Activated T-cell treated with anti-CD3 and anti-CD28 coated beads for 24 hours (primary cell): Measurements from ENCODE around the gene ARHGAP5.

ENCODE experiments used
- DNase-seq: peaks from one replicate; pipeline ENCODE4 v3.0.0-alpha.2; 2020; ENCODE audit warnings: low read depth

The ARHGAP5 gene

GRCh38 chr14:32075672-32076277 lies 1.3 kb upstream of the ARHGAP5 start:
- no peak for DNase-seq

- DNase-seq, result peak; percentile 82
Measured at GRCh38 chr14:32076278-32077080, 625 bp upstream of the ARHGAP5 start.

GRCh38 chr14:32078023-32078857 lies 1.1 kb downstream of the ARHGAP5 start:
- no peak for DNase-seq

GRCh38 chr14:32078858-32079216 lies 1.7 kb downstream of the ARHGAP5 start:
- DNase-seq, result no peak

GRCh38 chr14:32079264-32079663 lies 2.2 kb downstream of the ARHGAP5 start:
- DNase-seq, result no peak

GRCh38 chr14:32080001-32080510 lies 3.0 kb downstream of the ARHGAP5 start:
- no peak for DNase-seq

- no peak for DNase-seq
Measured at GRCh38 chr14:32081901-32082300, 4.8 kb downstream of the ARHGAP5 start.

- DNase-seq, result no peak
Measured at GRCh38 chr14:32083315-32083624, 6.2 kb downstream of the ARHGAP5 start.

- no peak for DNase-seq
Measured at GRCh38 chr14:32083789-32084188, 6.7 kb downstream of the ARHGAP5 start.

GRCh38 chr14:32085182-32085844 lies 8.2 kb downstream of the ARHGAP5 start:
- DNase-seq, result no peak

GRCh38 chr14:32085845-32086383 lies 8.8 kb downstream of the ARHGAP5 start:
- no peak for DNase-seq

DNA sequence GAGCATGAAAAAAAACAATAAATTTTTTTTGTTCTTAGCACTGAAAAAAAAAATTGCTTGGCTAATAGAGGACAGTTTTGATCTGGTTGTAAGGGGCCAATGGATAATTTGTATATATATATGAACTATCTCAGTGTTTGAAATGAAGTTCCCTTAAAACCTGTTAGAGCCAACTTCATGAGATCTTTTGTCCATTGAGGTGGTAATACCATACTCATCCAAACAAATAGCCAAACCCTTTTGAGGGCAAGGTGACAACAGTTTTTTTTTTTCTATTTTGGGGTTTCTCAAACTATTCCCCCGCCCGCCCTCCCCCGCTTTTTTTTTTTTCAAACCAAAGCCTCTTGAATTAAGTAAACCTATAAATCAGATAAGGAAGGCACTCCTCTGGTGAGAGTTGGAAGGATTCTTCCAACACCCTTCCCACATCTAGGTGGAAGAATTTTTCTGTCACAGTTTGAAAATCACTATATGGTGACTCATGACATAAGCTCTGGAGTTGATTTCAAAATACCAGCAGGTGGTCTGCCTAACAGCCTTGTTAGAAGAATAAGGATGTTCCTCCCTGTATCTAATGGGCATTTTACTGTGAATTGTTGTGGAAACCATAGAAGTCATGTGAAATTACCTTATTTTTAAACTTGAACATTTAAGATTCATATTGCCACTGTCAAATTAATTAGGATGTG lies 10.2 kb downstream of the ARHGAP5 start:
- no peak for DNase-seq

GRCh38 chr14:32087907-32088306 lies 10.8 kb downstream of the ARHGAP5 start:
- no peak for DNase-seq

DNA sequence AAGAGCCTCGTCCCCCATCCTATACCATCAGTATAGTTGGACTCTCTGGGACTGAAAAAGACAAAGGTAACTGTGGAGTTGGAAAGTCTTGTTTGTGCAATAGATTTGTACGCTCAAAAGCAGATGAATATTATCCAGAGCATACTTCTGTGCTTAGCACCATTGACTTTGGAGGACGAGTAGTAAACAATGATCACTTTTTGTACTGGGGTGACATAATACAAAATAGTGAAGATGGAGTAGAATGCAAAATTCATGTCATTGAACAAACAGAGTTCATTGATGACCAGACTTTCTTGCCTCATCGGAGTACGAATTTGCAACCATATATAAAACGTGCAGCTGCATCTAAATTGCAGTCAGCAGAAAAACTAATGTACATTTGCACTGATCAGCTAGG lies 13.6 kb downstream of the ARHGAP5 start:
- no peak for DNase-seq

- DNase-seq, result no peak
Measured at GRCh38 chr14:32099473-32099872, 22.4 kb downstream of the ARHGAP5 start.

DNA sequence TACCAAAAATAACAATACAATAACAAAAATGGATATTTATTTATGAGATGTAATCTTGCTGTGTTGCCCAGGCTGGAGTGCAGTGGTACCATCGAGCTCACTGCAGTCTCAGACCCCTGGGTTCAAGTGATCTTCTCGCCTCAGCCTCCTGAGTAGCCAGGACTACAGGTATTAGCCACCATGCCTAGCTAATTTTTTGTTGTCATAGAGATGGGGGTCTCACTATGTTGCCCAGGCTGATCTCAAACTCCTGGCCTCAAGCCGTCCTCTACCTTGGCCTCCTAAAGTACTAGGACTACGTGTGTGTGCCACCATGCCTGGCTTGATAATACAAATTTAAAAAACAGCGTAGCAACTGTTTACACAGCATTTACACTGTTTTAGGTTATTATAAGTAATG lies 23.1 kb downstream of the ARHGAP5 start:
- no peak for DNase-seq

DNA sequence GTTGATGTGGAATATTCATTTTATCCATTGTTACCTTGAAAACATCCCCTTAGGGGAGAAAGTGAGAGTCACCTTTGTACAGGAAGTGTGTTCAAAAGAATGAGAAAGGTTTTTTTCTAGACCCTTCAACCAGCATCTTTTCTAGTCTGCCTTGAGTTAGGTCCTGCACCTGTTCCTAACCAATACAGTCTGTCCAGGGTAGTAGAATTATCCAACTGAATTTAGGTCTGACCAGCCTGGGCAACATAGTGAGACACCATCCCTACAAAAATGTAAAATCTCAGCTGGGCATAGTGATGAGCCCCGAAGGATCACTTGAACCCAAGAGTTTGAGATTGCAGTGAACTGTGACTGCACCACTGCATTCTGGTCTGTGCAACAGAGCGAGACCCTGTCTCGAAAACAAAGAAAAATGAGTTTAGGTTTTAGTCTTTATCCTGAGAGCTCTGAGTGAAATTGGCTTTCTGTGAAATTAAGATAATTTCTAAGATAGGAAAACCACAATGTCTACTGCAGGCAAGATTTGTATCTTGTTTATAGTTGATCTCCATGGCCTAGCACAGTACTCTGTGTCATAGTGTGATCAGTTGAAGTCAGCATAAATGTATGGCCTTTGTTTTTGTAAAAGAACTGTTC lies 25.2 kb downstream of the ARHGAP5 start:
- no peak for DNase-seq

GRCh38 chr14:32102968-32103367 lies 25.9 kb downstream of the ARHGAP5 start:
- no peak for DNase-seq

DNA sequence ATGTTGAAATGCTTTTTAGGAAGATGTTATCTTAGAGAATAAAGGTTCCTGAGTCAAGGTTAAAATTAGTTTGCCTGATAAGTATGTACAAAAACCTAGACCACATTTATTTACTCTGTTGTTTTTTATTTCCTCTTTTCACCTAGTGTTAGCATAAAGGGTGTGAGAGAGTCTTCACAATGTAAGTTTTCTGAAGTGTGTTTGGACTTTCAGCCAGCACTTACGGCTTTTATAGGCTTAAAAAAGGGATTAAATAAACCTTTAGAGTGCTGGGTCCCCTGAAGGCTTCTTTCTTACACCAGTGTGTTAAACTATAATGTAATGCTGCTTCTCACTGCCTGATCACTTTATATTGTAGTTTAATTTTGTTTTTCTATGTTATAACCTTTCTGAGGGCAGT lies 27.2 kb downstream of the ARHGAP5 start:
- no peak for DNase-seq

DNA sequence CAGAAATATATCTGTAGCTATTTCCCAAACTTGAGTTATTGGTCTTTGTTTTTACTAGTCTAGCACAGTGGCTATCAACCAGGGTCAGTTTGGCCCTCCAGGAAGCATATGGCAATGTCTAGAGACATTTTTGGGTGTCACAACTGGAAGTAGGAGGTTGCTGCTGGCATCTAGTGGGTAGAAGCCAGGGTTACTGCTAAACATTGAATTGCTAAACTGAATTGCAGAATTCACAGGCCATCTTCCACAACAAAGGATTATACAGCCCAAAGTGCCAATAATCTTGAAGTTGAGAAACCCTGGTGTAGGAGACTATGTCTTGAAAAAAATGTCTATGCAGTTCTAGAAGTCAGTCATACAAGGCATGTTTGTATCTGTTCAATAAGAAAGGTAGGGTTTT lies 27.7 kb downstream of the ARHGAP5 start:
- no peak for DNase-seq
